IPS-NIHi7 (cell line): Measurements from ENCODE around the gene EPO.
A peak's percentile ranks its signal among the peaks of the same experiment; 100 is the strongest.
"Not testable (repeated sequence)": the region's sequence is repeated elsewhere in the genome, so short reads cannot be mapped to it uniquely, and the experiment has no call there.

ENCODE experiments used
- DNase-seq: peaks from one replicate; pipeline ENCODE4 v3.0.0; 2012; ENCODE audit warnings: mixed read lengths; ENCODE audit errors: extremely low spot score

Gene EPO

DNA sequence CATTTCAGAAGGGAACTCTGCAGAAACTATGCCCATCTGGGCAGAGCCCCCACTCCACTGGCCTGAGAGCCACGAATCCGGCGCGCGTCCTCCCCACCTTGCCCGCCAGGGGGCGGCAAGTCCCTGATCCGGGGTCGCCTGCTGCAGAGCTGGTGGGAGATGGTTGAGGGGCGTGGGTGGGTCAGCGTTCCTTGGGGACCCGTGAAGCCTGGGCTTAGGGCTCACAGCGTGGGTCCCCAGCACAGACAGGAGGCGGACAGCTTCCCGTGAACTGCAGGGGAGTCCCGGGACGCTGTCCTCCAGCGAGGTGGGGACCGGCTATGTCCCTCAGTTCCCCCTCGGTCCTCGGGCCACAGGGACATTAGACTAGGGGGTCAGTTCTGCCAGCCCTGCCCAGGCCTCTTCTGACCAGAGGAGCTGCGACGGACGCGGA lies 14.9 kb upstream of the EPO start:
- peak; percentile 92 for DNase-seq

- peak; percentile 97 for DNase-seq
Measured at GRCh38 chr7:100705753-100706671, 14.3 kb upstream of the EPO start, which contains the start of gene POP7. Gene POP7, plus strand, starts transcription at chr7:100706121. Its CDS starts 710 bp downstream, at chr7:100706831.

DNA sequence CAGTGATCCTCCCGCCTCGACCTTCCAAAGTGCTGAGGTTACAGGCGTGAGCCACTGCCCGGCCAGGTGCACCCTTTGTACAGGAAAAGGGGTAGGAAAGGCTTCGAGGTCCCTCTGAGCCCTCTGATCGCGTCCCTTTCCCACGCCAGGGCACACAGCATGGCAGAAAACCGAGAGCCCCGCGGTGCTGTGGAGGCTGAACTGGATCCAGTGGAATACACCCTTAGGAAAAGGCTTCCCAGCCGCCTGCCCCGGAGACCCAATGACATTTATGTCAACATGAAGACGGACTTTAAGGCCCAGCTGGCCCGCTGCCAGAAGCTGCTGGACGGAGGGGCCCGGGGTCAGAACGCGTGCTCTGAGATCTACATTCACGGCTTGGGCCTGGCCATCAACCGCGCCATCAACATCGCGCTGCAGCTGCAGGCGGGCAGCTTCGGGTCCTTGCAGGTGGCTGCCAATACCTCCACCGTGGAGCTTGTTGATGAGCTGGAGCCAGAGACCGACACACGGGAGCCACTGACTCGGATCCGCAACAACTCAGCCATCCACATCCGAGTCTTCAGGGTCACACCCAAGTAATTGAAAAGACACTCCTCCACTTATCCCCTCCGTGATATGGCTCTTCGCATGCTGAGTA lies 13.5 kb upstream of the EPO start:
- no peak for DNase-seq

- DNase-seq, result no peak
Measured at GRCh38 chr7:100708395-100708794, 11.9 kb upstream of the EPO start.

DNA sequence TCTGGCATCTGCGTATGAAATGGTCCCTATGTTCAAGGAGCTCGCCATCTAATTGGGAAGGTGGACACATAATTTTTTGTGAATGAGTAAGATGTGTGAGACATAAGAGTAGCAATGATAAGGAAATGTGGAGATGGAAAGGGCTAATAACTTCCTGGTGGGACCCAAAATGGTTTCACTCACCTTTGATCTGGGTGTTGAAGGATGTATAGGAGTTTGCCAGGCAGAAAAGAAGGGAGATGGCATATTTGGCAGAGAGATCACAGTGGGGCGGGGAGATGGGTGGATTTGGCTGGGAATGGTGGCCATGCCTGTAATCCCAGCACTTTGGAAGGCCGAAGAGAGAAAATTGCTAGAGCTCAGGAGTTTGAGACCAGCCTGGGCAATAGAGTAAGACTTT lies 9.8 kb upstream of the EPO start:
- DNase-seq, result no peak

DNA sequence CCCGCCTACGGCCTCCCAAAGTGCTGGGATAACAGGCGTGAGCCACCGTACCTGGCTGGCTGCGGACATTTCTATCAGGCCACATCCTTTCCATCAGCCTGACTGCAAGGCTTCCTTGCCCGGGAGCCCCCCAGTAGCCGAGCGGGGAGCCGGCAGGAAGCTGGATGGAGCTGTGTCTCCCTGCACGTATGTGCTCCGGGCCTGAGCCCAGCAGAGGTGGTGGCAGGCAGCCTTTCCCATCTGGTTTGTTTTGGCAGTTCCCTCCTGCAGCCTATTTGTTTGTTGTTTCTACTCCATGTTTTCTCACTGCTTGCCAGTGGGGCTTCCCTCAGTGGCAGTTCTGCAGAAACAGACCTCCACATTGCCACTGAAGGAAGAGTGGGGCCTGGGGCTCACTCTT lies 8.9 kb upstream of the EPO start:
- DNase-seq, result no peak

DNA sequence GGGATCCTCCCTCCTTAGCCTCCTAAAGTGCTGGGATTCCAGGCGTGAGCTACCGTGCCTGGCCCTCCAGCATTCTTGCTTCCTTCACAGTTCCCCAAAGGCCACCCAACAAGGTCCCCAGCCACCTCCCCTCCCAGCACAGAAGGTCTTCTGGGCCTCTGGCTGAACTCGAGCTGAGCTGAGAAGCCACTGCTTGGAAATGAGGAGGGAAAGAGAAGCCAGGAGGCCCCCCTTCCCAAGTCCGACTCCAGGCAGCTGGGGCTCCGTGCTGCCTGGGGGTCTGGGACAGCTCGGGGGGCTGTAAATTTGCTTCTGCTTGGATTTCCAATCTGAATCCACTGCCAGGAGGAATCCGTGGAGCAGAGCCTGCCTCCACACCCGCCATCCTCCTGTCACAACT lies 5.5 kb upstream of the EPO start:
- DNase-seq, result no peak

- DNase-seq, result not testable (repeated sequence)
Measured at GRCh38 chr7:100717073-100717472, 3.2 kb upstream of the EPO start.

- no peak for DNase-seq
Measured at GRCh38 chr7:100719523-100720278, 567 bp upstream of the EPO start.

- peak; percentile 23 for DNase-seq
Measured at GRCh38 chr7:100720671-100721504, 620 bp downstream of the EPO start.

DNA sequence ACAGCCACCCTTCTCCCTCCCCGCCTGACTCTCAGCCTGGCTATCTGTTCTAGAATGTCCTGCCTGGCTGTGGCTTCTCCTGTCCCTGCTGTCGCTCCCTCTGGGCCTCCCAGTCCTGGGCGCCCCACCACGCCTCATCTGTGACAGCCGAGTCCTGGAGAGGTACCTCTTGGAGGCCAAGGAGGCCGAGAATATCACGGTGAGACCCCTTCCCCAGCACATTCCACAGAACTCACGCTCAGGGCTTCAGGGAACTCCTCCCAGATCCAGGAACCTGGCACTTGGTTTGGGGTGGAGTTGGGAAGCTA lies 1.2 kb downstream of the EPO start:
- no peak for DNase-seq

DNA sequence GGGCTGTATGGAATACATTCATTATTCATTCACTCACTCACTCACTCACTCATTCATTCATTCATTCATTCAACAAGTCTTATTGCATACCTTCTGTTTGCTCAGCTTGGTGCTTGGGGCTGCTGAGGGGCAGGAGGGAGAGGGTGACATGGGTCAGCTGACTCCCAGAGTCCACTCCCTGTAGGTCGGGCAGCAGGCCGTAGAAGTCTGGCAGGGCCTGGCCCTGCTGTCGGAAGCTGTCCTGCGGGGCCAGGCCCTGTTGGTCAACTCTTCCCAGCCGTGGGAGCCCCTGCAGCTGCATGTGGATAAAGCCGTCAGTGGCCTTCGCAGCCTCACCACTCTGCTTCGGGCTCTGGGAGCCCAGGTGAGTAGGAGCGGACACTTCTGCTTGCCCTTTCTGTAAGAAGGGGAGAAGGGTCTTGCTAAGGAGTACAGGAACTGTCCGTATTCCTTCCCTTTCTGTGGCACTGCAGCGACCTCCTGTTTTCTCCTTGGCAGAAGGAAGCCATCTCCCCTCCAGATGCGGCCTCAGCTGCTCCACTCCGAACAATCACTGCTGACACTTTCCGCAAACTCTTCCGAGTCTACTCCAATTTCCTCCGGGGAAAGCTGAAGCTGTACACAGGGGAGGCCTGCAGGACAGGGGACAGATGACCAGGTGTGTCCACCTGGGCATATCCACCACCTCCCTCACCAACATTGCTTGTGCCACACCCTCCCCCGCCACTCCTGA lies 2.4 kb downstream of the EPO start:
- no peak for DNase-seq

- no peak for DNase-seq
Measured at GRCh38 chr7:100723732-100724275, 3.5 kb downstream of the EPO start.

- not testable (repeated sequence) for DNase-seq
Measured at GRCh38 chr7:100724364-100724763, 4.1 kb downstream of the EPO start.

DNA sequence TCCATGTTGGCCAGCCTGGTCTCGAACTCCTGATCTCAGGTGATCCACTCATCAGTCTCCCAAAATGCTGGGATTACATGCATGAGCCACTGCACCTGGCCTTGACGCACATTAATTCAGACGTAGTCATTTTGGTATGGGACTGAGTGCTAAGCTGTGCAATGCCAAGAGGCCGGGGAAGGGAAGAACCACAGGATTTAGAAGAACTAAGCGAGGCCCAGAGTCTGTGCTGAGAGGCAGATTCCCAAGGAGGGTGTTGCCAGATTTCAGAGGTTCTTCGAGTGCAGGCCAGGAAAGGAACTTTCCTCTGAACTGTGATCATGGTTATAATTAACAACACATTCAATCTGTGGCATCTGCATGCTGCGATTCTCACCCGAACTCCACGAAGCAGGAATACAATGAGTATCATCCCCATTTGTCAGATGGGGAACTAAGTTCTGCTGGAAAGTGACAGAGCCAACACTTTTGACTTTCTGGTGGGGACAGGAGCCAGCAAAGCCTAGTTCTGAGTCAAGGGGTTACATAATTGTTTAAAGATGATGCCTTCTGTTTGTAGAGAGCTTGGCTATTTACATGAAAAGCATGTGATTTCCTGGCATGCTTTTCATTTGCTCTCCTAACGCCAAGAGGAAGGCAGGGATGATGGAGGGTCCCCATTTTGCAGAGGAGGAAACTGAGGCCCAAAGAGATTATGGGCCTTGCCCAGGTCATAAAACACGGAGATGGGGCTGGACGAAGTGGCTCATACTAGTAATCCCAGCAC lies 6.9 kb downstream of the EPO start:
- DNase-seq, result no peak

GRCh38 chr7:100728196-100728595 lies 7.9 kb downstream of the EPO start:
- no peak for DNase-seq

DNA sequence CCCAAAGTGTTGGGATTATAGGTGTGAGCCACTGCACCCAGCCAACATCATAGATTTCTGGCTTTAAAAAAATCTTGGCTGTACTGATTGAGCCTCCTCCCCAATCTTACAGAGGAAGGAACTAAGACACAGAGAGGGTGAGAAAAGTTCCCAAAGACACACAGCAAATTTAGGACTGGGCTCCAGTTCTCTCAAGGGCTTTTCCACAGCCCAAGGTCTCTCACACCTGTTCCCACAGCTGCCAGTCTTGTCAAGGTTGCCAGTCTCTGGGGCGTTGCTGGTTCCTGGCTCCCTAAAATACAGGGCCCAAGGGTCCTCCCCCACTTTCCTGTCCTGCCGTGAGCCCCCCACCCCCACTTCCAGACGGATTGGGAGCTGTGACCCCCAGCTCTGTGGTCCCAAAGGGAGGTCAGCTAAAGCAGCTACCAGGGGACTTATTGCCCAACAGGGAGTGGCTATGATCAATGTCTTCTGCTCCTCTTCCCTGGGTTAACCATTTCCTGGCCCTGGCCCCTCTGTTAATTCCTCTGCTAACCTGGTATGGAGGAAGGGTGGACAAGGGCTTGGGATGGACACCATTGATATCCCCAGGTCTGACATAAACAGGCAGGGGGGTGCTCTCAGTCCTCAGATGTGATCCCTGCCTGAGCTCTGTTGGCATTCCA lies 10.0 kb downstream of the EPO start:
- DNase-seq, result no peak

DNA sequence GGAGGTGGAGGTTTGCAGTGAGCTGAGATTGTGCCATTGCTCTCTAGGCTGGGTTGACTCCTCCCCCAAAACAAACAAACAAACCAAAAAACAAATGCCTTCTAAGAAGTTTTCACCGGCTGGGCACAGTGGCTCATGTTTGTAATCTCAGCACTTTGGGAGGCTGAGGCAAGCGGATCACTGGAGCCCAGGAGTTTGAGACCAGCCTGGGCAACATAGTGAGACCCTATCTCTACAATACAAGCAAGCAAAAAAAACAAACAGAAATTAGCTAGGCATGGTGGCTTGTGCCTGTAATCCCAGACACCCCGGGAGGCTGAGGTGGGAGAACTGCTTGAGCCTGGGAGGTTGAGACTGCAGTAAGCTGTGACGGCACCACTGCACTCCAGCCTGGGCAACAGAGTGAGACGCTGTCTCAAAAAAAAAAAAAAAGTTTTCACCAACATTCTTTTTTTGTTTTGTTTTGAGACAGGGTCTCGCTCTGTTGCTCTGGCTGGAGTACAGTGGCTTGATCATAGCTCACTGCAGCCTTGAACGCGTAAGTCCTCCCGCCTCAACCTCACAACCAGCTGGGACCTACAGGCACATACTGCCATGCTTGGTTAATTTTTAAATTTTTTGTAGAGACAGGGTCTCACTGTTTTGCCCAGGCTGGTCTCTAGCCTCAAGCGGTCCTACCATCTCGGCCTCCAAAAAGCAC lies 11.8 kb downstream of the EPO start:
- DNase-seq, result no peak

DNA sequence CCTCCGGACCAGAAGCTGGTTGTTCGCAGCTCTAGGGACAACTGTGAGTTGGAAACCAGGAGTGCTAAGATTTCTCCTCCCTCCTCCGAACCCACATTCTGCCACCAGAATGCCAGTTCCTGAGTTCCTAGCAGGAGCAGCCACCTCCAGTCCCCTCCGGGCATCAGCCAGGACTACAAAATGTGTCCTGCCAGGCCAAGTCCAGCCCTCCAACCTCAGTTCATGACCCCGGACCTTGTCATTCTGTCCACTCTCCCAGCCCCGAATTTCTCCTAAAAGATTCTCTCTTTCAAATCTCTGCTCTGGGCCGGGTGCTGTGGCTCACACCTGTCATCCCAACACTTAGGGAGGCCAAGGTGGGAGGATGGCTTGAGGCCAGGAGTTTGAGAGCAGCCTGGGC lies 15.5 kb downstream of the EPO start:
- no peak for DNase-seq
